Myocyte (in vitro differentiated cells): ENCODE measurements around the gene BMAL2. TPM values are rescaled to one million over a fixed set of nuclear protein-coding genes. Genes with fewer than 3 reads are reported as not detected.
A peak's percentile ranks its signal among the peaks of the same experiment; 100 is the strongest.

Source experiments
- DNase-seq: peaks from one replicate; pipeline ENCODE4 v3.0.0-alpha.2; 2012; ENCODE audit warnings: low read depth
- total RNA-seq: library from RNA; depleted of rRNA; stranded (reverse); fragments of >200 nt; gene quantifications from 2 replicates; pipeline ENCODE4 v1.2.3, GENCODE V29; 2014

BMAL2 gene
- total RNA-seq, 1 donor from 2014 or later: 2.6 TPM

DNA sequence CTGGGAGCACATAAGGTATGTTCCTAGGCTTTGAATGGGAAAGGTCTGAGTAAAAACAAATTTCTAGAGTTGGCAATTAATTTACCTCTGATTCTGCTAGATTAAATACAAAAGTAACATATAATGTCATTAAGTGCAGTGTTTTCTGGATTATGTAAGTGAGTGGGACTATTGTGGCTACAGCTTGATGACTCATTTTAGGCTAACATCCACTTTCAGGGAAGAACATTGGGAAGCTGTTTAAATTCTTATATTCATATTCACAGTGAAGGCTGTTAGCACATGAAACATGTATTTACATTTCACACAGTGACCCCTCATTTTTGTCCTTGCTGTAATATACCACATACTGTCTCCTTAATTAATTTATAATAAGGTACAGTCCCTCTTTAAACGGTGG lies 13.2 kb upstream of the BMAL2 start:
- DNase-seq: peak; percentile 23

GRCh38 chr12:27319848-27320247 lies 12.8 kb upstream of the BMAL2 start:
- DNase-seq: no peak

DNA sequence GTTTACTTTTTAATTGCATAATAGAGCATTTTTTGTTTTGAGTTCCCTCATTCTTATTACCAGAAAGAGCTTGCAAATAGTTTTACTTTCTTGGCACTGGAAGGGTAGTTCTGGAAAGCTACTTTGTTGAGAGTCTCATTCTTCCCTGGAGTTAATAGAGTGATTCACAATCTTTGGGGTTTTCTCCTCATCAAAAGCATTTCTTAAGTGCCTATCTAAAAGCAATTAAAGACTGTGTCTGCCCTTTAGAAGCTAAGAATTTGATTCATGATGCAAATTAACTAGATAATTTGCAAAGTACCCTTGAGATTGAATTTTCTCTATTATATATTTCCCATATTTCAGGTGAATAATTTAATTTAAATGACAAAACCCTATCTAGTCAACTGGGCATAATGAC lies 8.1 kb upstream of the BMAL2 start:
- DNase-seq: no peak

- DNase-seq: no peak
Measured at GRCh38 chr12:27330846-27331245, 1.8 kb upstream of the BMAL2 start.

DNA sequence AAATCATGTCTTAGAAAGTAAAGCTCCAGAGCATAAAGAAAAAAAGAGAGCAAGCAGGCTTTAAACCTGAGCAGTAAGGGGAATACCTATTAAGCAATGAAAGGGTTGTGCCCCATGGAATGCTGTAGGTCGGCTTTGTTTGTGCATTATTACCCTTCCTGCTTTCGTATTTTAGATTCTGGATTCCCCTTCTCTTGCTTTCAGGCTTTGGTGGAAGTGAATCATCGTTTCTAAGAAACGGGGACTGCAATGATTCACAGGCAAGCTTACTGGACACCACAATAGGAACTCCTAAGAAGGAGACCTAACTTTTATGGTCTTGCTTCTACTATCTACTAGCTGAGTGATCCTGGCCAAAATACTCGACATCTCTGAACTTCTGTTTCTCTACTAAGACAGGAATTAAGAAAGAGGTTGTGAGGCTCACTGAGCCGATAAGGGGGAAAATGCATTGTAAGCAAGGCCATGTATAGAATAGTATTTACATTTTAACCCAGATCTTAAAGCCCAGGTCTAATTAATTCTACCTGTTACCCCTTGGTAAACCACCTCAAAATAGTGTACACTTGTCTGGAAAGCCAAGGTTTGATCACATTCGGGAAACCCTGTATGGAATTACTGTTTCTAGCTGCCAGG lies 1.2 kb upstream of the BMAL2 start:
- DNase-seq: peak; percentile 76

GRCh38 chr12:27331927-27332324 lies 710 bp upstream of the BMAL2 start:
- no peak for DNase-seq

DNA sequence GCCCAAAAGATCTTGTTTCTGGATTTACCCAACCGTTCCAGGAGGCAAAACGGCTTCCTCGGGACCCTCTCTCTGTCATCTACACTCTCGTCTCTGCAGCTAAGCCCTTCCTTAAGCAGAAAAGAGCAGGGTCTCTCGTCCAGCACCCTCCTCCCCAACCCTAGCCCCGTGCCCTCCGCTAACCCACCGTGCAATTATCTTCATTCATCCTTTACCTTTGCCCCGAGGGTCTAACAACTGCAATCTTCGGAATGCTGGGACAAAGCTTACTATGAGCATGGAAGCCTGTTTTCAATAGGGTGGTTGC lies 276 bp upstream of the BMAL2 start:
- DNase-seq: no peak

DNA sequence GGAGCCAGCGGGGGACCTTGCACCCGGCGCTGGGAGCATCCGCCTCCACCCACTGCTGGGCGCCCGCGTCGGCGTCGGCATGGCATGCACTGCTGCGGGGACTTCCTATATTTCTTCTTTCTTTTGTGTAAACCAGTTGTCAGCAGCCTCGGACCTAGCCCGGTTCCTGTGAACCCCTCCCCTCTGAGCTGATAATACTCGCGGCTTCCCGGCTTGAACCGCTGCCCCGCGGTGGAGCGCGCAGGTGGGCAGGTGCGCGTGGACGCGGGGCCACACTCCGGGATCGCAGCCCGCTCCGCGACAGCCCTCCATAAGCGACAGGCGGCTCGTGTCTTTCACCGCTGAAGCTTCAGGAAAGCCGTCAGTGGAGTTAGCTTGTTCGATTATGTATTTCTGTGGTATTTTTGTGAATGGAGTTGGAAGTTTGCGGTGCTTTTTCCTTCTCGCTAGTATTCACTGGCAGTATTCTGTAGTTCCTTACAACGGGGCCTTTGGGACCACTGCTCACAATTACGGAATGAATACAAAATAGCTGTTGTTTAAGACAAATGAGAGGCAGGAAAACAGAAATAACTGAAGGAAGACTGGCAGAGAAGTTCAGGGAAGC lies 870 bp downstream of the BMAL2 start:
- peak; percentile 24 for DNase-seq

DNA sequence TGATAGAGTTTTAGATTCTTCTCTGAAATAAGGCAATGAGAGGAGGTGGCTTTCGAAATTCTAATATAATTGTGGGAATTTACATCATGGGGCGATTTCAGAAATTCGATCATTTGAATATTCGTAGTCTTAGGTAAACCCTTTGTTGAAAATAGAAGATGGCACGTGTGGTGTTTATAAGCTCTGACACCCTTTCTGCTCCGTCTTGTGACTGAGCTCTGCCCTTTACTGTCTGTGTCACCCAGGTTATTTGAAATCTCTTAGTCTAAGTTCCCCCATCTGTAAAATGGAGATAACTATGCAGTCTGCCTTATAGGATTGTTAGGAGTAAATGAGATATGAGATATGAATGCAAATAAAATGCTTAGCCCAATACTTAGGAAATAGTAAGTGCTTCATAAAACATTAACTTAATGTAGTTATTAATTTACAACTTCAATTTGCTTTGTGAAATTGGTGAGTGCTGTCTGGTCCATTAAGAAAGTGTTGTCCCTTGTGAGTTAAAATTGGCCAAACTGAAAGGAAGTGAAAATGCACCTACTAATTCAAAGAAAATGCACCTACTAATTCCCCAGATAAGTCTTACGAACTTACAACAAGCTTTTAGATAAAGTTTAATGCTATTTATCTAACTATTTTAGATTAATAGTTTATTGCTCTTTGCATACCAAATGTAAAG lies 1.5 kb downstream of the BMAL2 start:
- no peak for DNase-seq

GRCh38 chr12:27334721-27335082 lies 2.1 kb downstream of the BMAL2 start:
- no peak for DNase-seq

GRCh38 chr12:27335364-27336281 lies 3.0 kb downstream of the BMAL2 start:
- no peak for DNase-seq

GRCh38 chr12:27336282-27336653 lies 3.6 kb downstream of the BMAL2 start:
- no peak for DNase-seq

DNA sequence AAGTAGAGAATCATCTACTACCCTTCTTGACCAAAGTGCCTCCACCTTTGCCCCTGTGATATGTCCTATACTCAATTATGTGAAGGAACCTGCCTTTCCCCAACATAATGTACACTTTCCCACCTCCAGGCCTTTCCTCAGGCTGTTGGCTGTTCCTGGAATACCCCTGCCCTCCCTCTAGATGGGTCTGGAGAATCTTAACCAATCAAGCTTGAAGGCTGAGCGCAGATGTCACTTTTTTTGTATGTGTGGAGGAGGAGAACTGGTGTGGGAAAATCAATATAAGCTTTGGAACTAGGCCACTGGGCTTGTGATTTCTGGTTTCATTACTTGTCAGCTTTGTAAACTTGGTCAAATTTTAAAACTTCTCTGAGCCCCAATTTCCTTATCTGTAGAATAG lies 4.7 kb downstream of the BMAL2 start:
- no peak for DNase-seq

GRCh38 chr12:27338473-27338872 lies 5.8 kb downstream of the BMAL2 start:
- no peak for DNase-seq

- DNase-seq: no peak
Measured at GRCh38 chr12:27340971-27341370, 8.3 kb downstream of the BMAL2 start.

DNA sequence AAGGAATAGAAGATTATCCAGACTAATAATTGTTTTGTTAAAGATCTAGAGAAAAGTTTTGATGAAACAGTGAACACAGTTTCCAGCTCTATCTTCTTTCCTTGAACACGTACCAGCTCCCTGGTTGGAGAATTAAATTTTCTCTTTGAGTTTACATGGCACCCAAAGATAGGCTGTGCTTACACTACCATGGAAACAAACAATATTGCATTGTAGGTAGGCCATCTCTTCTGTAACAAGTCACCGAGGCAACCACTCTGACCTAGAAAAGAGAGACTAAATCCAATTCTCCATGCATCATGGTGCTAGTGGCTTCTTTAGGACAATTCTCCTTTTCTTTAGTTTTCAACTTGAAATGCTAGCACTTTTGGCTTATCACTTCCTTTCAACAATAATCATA lies 9.9 kb downstream of the BMAL2 start:
- DNase-seq: no peak

GRCh38 chr12:27343255-27344000 lies 10.8 kb downstream of the BMAL2 start:
- DNase-seq: peak; percentile 45

DNA sequence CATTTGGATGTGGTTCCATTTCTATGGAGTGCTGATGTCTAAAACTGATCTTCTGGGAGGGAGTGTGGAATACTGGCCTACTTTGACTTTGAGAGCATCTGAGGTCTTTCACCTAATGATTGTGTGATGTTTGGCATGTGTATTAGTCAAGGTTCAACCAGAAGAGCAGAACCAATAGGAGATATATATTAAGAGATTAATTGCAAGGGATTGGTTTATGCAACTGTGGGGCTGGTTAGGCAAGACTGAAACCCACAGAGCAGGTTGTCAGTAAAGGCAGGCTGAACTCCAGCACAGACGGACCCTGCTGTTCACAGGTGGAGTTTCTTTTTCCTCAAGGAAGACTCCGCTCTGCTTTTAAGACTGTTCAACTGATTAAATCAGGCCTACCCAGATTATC lies 11.6 kb downstream of the BMAL2 start:
- no peak for DNase-seq

DNA sequence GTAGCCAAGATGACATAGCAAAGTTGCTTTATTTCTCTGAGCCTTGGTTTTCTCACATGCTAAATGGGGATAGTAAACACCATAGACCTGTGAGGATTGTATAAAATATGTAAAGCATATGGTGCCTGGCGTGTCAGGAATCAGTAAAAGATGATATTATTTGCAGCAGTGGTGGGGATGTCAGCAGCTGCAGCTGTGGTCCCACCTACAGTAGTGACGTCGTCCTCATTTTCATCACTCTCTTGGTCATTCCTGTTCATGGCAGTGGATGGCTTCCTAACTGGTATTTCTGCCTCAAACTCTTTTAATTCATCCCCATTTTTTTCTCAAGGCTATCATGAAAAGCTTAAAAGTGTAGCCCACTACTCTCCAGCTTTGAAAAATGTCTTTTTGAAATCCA lies 12.1 kb downstream of the BMAL2 start:
- DNase-seq: peak; percentile 19

GRCh38 chr12:27345376-27345775 lies 12.7 kb downstream of the BMAL2 start:
- no peak for DNase-seq

DNA sequence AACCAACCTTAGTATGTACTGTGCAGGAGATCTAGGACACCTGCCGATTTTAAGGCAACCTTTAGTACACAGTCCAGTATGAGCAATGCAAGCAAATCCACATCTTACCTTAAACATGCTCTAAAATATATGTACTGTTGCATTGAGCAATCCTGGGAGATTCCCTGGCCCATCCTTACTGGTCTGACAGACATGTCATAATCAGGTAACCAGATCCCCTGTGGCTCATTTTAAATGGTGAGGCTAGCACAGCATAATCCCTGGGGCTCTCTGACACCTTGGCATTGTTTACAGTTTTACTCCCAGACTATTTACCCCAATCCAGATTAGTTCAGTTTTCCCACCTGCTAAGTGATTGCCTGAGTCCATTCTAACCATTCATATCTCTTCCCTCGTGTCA lies 15.1 kb downstream of the BMAL2 start:
- DNase-seq: no peak
